HUES64 (cell line): ENCODE results near the gene COL23A1.

Experiments used
- H3K27ac ChIP-seq: 2 replicates; pipeline ENCODE4 v1.7.0; 2013; ENCODE audit warnings: low read depth, low read length, inconsistent platforms
- H3K27me3 ChIP-seq: 2 replicates; pipeline ENCODE4 v1.6.1; 2013; ENCODE audit warnings: mild to moderate bottlenecking, low read length; ENCODE audit not compliant: insufficient read depth
- H3K36me3 ChIP-seq: 2 replicates; pipeline ENCODE4 v1.6.1; 2013; ENCODE audit warnings: mild to moderate bottlenecking, low read length; ENCODE audit not compliant: insufficient read depth
- H3K4me1 ChIP-seq: 2 replicates; pipeline ENCODE4 v1.6.1; 2013; ENCODE audit warnings: mild to moderate bottlenecking, low read length, moderate library complexity; ENCODE audit not compliant: insufficient read depth
- H3K4me3 ChIP-seq: 2 replicates; pipeline ENCODE4 v1.5.1; 2013; ENCODE audit warnings: mild to moderate bottlenecking, low read length, moderate library complexity
- H3K9ac ChIP-seq: 2 replicates; pipeline ENCODE4 v1.6.1; 2013; ENCODE audit warnings: mild to moderate bottlenecking, low read depth, low read length
- H3K9me3 ChIP-seq: 2 replicates; pipeline ENCODE4 v1.6.1; 2013; ENCODE audit warnings: low read depth, low read length; ENCODE audit not compliant: insufficient read depth
- WGBS: fragments of 150-250, 120-280 bp; methylation state at CpG from one replicate; pipeline ENCODE4 v1.1.7; 2013; ENCODE audit warnings: missing lambda C conversion rate; 5-methylcytosine and 5-hydroxymethylcytosine counted together

COL23A1 gene

DNA sequence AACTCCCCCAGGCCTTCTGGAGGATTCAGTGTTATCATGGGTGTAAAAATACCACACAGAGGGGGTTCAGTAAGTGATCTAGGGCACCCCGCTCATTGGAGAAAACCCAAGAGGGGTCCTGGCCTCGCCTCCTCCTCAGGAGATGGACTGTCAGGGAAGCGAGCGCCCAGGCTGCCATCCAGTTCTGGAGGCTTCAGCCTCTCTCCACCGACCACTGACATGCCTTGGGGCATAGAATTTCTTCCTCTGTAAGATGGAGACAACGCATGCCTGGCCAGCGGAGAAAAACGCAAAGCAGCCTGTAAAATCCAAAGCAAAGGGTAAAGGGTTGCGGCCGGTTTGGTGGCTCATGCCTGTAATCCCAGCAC, 165.4 kb downstream of the COL23A1 start:
- Histone ChIP-seq H3K27ac (no peak overlapping the region), H3K9ac (no peak overlapping the region), H3K36me3 (no peaks in the 10 kb centered on the region), H3K27me3 (no peaks in the 10 kb centered on the region), H3K9me3 (no peaks in the 10 kb centered on the region), H3K4me3 (no peak overlapping the region), H3K4me1 (peaks cover 36% of the 10 kb centered on the region)
- WGBS, result 92% methylated on average over 10 of the region's 10 CpGs

GRCh38 chr5:178423901-178424809, 166.0 kb downstream of the COL23A1 start:
- Histone ChIP-seq H3K27me3 (no peaks in the 10 kb centered on the region), H3K9me3 (no peaks in the 10 kb centered on the region), H3K4me1 (peaks cover 39% of the 10 kb centered on the region), H3K27ac (no peak overlapping the region), H3K9ac (no peak overlapping the region), H3K4me3 (no peak overlapping the region), H3K36me3 (no peaks in the 10 kb centered on the region)
- WGBS, result 87% methylated on average over 17 of the region's 17 CpGs

DNA sequence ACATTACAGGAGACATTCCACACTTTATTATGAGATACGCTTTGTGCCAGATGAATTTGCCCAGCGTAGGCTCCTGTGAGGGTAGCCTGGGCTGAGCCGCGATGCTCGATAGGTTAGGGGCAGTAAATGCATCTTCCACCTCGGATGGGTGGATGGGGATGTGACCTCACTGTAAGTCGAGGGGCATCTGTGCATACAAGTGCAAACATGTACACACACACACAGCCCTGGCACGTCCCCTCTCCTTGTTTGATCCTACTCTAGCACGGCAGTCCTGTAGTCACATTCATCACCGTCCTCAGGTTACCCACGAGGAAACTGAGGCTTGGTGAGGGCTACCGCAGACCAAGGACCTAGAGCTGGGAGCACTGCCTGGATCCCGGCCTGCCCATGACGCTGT, 166.8 kb downstream of the COL23A1 start:
- Histone ChIP-seq H3K4me1 (peaks cover 38% of the 10 kb centered on the region), H3K9ac (no peak overlapping the region), H3K36me3 (no peaks in the 10 kb centered on the region), H3K4me3 (no peak overlapping the region), H3K27ac (no peak overlapping the region), H3K27me3 (no peaks in the 10 kb centered on the region), H3K9me3 (no peaks in the 10 kb centered on the region)
- 96% methylated on average over 14 of the region's 14 CpGs for WGBS

DNA sequence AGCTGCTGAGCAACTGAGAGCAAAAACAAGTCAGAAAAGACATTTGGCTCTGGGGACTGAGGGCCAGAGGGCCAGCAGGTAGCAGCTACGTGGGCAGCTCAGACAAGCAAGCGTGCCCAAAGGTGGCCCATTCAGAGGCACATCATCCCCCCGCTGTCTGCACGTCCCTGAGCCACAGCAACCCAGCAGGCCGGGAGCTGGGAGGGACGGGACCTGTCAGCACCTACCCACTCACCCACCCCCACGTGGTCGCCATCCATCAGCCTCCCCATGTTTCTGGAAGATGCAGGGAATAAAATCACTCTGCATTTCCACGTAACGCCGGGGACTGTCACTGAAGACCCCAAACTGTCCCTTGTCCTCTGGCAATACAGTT, 167.8 kb downstream of the COL23A1 start:
- Histone ChIP-seq H3K9me3 (no peaks in the 10 kb centered on the region), H3K27ac (no peak overlapping the region), H3K36me3 (no peaks in the 10 kb centered on the region), H3K4me3 (no peak overlapping the region), H3K9ac (no peak overlapping the region), H3K4me1 (peaks cover 36% of the 10 kb centered on the region), H3K27me3 (no peaks in the 10 kb centered on the region)
- WGBS, result 76% methylated on average over 11 of the region's 11 CpGs

GRCh38 chr5:178421699-178422399, 168.3 kb downstream of the COL23A1 start:
- Histone ChIP-seq H3K27me3 (no peaks in the 10 kb centered on the region), H3K36me3 (no peaks in the 10 kb centered on the region), H3K9ac (no peak overlapping the region), H3K27ac (no peak overlapping the region), H3K9me3 (no peaks in the 10 kb centered on the region), H3K4me1 (peaks cover 37% of the 10 kb centered on the region), H3K4me3 (no peak overlapping the region)
- WGBS, result 74% methylated on average over 17 of the region's 17 CpGs

- H3K27me3 ChIP-seq, result no peaks in the 10 kb centered on the region
- H3K4me1 ChIP-seq, result peaks cover 37% of the 10 kb centered on the region
- H3K36me3 ChIP-seq, result no peaks in the 10 kb centered on the region
- peak overlapping the region; percentile 87; the same call in 1 of the 2 replicates for H3K27ac ChIP-seq
- no peak overlapping the region for H3K9ac ChIP-seq
- no peak overlapping the region for H3K4me3 ChIP-seq
- no peaks in the 10 kb centered on the region for H3K9me3 ChIP-seq
- 81% methylated on average over 4 of the region's 5 CpGs for WGBS
These were observed 169.1 kb downstream of the COL23A1 start for GRCh38 chr5:178421128-178421527.

DNA sequence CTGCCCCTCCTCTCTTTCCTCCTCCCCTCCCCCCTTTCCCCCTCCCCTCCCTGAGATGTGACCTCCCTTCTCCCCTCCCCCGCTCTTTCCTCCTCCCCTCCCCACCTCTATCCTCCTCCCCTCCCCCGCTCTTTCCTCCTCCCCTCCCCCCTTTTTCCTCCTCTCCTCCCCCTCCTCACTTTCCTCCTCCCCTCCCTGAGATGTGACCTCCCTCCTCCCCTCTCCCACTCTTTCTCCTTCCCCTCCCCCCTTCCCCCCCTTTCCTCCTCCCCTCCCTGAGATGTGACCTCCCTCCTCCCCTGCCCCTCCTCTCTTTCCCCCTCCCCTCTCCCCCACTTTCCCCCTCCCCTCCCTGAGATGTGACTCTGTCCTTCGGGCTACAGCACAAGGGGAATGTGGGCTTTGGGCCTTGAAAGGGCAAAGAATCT, 169.8 kb downstream of the COL23A1 start:
- Histone ChIP-seq H3K27ac (peak overlapping the region; percentile 87), H3K36me3 (no peaks in the 10 kb centered on the region)
- 0% methylated on average over 1 of the region's 3 CpGs for WGBS

GRCh38 chr5:178419651-178420050, 170.5 kb downstream of the COL23A1 start:
- H3K27ac ChIP-seq, result no peak overlapping the region; the same call in 1 of the 2 replicates
- H3K36me3 ChIP-seq, result no peaks in the 10 kb centered on the region
- H3K27me3 ChIP-seq, result no peaks in the 10 kb centered on the region
- H3K4me1 ChIP-seq, result peaks cover 37% of the 10 kb centered on the region
- 56% methylated on average over 8 of the region's 8 CpGs for WGBS
- H3K9ac ChIP-seq, result no peak overlapping the region
- H3K4me3 ChIP-seq, result no peak overlapping the region
- no peaks in the 10 kb centered on the region for H3K9me3 ChIP-seq

More for the DNA sequence above, 169.8 kb downstream of the COL23A1 start:
- Histone ChIP-seq H3K27me3 (no peaks in the 10 kb centered on the region), H3K9ac (no peak overlapping the region), H3K4me1 (peaks cover 37% of the 10 kb centered on the region), H3K4me3 (peak overlapping the region; percentile 23; the same call in 1 of the 2 replicates), H3K9me3 (no peaks in the 10 kb centered on the region)

DNA sequence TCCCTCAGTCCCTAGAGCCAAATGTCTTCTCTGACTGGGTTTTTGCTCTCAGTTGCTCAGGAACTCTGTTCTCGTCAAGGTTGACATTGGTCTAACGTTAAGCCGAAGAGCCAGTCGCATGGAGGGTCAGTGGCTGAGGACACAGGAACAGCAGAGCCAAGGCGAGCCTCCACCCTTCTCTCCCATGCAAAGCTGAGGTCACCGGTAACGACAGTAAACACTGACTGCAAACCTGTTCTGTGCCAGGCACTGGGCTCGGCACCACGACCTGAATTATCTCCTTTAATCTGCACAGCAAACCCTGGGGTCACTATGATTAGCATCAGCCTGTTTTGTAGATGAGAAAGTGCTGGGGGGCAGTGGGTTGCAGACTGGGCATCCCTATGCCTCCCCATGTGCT, 171.0 kb downstream of the COL23A1 start:
- Histone ChIP-seq H3K27ac (no peak overlapping the region), H3K4me1 (peaks cover 37% of the 10 kb centered on the region), H3K27me3 (no peaks in the 10 kb centered on the region), H3K36me3 (no peaks in the 10 kb centered on the region), H3K9ac (no peak overlapping the region), H3K9me3 (no peaks in the 10 kb centered on the region), H3K4me3 (no peak overlapping the region)
- 83% methylated on average over 9 of the region's 9 CpGs for WGBS

DNA sequence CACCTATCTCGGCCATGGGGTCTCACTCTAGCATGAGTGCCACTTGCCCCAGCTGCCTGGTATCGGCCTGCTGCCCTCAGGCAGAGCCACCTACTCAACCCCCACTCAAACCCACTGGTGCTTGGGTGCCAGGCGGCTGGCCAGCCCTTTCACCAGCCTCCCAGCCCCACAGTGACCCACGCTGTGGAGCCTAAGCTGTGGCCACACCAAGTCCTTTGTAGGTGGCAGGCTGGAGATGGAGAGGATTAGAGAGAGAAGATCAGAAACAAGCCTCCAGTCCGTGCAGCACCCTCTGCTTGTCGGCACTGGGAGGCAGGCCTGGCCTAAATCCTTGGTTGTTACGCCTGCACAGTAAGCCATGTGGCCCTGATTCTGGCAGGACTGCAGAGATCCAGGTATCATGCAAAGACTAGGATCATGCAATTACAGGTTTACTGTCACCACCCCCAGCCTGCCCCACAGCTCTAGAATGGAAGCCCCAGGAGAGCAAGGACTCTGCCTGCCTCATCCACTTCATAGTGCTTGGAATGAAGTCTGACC, 171.7 kb downstream of the COL23A1 start:
- Histone ChIP-seq H3K9me3 (no peaks in the 10 kb centered on the region), H3K9ac (no peak overlapping the region)

GRCh38 chr5:178418031-178418430, 172.2 kb downstream of the COL23A1 start:
- Histone ChIP-seq H3K27ac (no peak overlapping the region), H3K9me3 (no peaks in the 10 kb centered on the region), H3K4me1 (peaks cover 40% of the 10 kb centered on the region), H3K27me3 (no peaks in the 10 kb centered on the region), H3K4me3 (no peak overlapping the region), H3K9ac (no peak overlapping the region), H3K36me3 (no peaks in the 10 kb centered on the region)
- WGBS, result 91% methylated on average over 2 of the region's 2 CpGs

More for the DNA sequence above, 171.7 kb downstream of the COL23A1 start:
- WGBS, result 93% methylated on average over 7 of the region's 7 CpGs
- Histone ChIP-seq H3K27ac (no peak overlapping the region), H3K36me3 (no peaks in the 10 kb centered on the region), H3K27me3 (no peaks in the 10 kb centered on the region), H3K4me3 (no peak overlapping the region), H3K4me1 (peaks cover 40% of the 10 kb centered on the region)
